Cardiac fibroblast (primary cell): ENCODE measurements around the gene ZBTB49.

Experiments used
- DNase-seq, 2 donors: peaks; one replicate each; pipeline versions ENCODE4 v3.0.0 to v3.0.0-alpha.2; 2010; ENCODE audit warnings: low read depth in 2 of 2
- H3K4me3 ChIP-seq, 2 donors: replicated peaks in 1 of 2; 1 replicate in 1 of 2; 2 replicates in 1 of 2; pipeline ENCODE4 v1.5.1; 2011; ENCODE audit warnings: low read depth in 2 of 2, low read length in 2 of 2, mild to moderate bottlenecking in 2 of 2, moderate library complexity in 1 of 2
- TF ChIP-seq, protein P1 (sequence below): IDR thresholded peaks from one replicate; pipeline ENCODE4 v1.5.1; 2011; ENCODE audit warnings: low read depth, mild to moderate bottlenecking, low read length, inconsistent platforms

The ZBTB49 gene

DNA sequence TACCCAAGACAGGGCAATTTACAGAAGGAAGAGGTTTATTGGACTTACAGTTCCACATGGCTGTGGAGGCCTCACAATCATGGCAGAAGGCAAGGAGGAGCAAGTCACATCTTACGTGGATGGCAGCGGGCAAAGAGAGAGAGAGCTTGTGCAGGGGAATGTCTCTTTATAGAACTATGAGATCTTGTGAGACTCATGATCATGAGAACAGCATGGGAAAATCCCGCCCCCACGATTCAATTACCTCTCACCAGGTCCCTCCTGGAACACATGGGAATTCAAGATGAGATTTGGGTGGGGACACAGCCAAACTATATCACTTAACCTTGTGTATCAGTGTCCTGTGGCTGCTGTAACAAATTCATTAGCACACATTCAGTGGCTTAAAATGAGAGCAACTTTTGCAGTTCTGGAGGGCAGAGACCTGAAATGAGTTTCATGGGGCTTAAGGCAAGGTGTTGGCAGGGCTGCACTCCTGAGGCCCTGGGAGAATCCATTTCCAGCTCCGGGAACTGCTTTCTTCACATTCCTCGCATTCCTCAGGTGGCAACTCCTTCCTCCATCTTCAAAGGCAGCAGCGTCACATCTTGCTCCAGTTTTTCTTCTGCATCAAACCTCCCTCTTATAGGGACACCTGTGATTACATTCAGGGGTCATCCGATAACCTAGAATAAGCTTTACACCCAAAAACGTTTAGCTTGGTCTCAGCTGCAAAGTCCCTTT lies 74.6 kb downstream of the ZBTB49 start:
- no peak for DNase-seq
- TF ChIP-seq, protein P1, sequence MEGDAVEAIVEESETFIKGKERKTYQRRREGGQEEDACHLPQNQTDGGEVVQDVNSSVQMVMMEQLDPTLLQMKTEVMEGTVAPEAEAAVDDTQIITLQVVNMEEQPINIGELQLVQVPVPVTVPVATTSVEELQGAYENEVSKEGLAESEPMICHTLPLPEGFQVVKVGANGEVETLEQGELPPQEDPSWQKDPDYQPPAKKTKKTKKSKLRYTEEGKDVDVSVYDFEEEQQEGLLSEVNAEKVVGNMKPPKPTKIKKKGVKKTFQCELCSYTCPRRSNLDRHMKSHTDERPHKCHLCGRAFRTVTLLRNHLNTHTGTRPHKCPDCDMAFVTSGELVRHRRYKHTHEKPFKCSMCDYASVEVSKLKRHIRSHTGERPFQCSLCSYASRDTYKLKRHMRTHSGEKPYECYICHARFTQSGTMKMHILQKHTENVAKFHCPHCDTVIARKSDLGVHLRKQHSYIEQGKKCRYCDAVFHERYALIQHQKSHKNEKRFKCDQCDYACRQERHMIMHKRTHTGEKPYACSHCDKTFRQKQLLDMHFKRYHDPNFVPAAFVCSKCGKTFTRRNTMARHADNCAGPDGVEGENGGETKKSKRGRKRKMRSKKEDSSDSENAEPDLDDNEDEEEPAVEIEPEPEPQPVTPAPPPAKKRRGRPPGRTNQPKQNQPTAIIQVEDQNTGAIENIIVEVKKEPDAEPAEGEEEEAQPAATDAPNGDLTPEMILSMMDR = no peak

GRCh38 chr4:4368809-4369580 lies 78.9 kb downstream of the ZBTB49 start:
- TF ChIP-seq, protein P1 = no peak
- no peak overlapping the region for H3K4me3 ChIP-seq
- no peak for DNase-seq

More for the DNA sequence above, 74.6 kb downstream of the ZBTB49 start:
- no peak overlapping the region for H3K4me3 ChIP-seq
